NCI-H69 (cell line): Measurements from ENCODE around the gene TRIP10.
"Not testable (repeated sequence)": the region's sequence is repeated elsewhere in the genome, so short reads cannot be mapped to it uniquely, and the experiment has no call there.

Experiments used
- DNase-seq: peaks from one replicate; lab custom pipeline; 2025; lab: John Stamatoyannopoulos, UW

Gene TRIP10, protein sequence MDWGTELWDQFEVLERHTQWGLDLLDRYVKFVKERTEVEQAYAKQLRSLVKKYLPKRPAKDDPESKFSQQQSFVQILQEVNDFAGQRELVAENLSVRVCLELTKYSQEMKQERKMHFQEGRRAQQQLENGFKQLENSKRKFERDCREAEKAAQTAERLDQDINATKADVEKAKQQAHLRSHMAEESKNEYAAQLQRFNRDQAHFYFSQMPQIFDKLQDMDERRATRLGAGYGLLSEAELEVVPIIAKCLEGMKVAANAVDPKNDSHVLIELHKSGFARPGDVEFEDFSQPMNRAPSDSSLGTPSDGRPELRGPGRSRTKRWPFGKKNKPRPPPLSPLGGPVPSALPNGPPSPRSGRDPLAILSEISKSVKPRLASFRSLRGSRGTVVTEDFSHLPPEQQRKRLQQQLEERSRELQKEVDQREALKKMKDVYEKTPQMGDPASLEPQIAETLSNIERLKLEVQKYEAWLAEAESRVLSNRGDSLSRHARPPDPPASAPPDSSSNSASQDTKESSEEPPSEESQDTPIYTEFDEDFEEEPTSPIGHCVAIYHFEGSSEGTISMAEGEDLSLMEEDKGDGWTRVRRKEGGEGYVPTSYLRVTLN

DNA sequence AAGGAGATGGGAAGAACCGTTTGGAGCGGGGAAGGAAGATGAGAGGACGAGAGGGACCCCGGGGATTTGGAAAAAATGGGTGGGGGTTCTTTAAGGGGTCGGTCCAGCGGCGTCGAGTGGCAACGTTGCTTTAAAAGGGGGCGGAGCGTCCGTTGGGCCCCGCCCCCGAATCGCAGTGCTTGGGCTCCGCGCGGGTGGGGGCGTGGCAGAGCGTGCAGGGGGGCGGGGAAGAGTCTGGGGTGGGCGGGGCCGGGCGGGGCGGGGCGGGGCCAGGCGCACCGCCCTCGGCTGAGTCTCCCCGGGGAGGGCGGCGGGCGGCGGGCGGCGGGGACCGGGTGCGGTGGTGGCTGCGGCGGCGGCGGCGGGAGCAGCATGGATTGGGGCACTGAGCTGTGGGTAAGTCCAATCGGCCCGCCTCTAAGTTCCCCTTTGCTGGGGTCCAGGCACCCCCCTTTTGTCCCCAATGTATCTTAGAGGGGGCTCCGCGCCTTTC is at the start of gene TRIP10:
Gene TRIP10 (plus strand): TSS at position 291 of the 493 bp plus-strand sequence. CDS start 82 bp downstream, at position 373.
- DNase-seq: no peak

- DNase-seq: no peak
These were observed 49.2 kb upstream of the TRIP10 start for GRCh38 chr19:6690160-6690885.

GRCh38 chr19:6691342-6691741 is 48.1 kb upstream of the TRIP10 start:
- no peak for DNase-seq

DNA sequence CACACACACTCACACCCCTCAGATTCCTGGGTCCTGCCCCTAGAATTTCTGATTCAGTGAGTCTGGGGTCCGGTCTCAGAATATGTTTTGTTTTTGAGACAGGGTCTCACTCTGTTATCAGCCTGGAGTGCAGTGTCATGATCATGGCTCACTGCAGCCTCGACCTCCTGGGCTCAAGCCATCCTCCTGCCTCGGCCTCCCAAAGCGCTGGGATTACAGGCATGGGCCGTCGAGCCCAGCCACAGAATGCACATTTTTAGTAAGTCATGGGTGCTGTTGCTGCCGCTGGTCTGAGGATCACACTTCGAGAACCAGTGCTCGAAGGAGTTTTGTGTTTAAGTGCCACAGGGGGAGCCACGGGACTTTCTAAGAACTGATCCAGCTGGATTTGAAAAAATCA is 47.5 kb upstream of the TRIP10 start:
- no peak for DNase-seq

DNA sequence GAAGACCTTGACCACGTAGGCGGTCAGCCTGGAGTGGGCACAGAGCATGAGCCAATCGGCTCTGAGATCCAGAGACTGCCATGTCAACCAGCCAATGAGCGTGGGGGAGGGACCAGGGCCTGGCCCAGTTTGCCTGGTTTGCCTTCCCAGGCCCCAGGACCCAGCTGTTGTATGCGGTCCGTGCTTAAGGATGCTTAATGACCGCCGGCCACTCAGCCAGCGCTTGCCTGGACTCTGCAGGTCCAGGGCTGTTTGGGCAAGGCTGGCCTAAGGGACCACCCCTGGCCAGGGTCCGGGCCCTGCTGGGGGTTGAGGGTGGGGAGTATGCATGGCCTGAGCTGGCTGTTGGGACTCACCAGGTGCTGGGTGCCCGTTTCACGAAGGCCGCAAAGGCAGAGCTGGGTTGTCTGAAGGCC is 46.4 kb upstream of the TRIP10 start:
- DNase-seq: no peak

DNA sequence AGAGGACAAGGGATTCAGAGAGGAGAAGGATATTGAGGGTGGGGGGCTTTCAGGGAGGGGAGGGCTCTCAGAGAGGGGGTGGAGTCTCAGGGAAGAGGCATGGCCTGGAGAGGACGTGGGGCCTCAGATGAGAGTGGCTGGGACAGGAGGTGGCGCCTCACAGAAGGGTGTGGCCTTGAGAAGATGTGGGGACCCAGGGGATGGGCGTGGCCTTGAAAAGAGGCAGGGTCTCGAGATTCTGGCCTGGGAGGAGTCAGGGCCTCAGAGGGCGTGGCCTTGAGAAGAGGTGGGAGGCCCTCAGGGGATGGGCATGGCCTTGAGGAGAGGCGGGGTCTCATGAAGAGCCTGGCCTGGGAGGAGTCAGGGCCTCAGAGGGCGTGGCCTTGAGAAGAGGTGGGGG is 45.8 kb upstream of the TRIP10 start:
- no peak for DNase-seq

DNA sequence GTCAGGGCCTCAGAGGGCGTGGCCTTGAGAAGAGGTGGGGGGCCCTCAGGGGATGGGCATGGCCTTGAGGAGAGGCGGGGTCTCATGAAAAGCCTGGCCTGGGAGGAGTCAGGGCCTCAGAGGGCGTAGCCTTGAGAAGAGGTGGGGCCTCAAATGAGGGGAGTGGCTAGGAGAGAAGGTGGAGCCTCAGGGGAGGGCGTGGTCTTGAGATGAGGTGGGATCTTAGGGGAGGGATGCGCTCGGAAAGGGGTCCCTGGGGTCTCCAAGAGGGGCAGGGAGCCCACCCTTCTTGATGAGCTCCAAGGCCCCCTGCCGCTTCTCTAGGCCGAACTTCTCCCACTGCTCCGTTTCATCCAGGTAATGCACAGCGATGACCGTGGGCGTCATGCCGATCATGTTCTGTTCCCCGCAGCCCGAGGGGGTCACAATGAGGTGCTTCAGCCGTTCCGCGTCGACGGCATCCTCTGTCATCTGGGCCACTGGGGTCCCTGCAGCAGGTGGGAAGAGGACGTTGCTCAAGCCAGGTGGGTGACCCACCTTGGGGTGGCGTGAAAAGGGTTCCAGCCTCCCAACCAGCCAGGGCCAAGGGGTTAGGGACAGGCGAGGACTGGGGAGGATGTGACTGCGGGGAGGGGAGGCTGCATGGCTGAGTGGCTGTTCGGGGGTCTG is 45.2 kb upstream of the TRIP10 start:
- DNase-seq: no peak

DNA sequence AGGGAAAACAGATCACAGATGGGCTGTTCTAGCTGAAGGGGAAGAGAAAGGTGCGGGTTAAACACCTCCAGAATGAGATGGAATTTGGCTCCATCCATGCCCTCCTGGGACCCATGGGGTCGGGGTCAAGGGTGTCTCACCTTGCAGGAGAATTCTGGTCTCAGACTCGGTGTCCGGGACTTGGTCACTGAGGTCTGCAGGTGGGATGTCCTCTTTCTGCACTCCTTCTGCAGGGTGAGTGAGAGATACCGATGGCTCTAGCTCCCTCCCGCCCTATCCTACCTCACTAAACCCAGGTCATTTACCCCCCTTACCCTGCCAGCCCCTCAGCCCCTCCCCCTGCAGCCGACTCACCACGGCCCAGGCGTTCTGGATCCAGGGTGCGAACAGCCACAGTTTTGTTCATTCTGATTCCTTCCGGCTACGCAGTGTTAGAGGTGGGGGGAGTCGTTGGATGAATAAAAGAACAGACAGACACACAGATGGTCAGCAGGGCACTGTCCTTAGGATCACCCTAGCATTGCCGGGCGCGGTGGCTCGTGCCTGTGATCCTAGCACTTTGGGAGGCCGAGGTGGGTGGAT is 43.1 kb upstream of the TRIP10 start:
- DNase-seq: no peak

DNA sequence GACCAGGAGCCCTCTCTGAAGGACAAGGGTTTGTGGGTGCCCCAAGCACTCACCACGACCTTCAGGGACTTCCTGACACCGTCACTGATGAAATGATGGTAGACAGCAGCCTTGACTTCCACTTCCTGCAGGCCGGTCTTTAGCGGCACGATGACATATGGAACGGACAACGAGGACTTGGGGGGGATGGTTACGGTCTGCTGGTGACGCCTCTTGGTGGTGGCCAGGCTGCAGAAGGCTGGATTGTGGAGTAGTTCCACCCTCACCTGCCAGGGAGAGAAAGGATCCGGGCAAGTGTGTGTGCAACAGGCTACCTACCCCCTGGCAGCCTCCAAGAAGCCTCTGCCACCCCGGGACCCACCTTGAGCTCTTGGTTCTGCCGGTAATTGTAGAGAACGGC is 42.2 kb upstream of the TRIP10 start:
- DNase-seq: no peak

DNA sequence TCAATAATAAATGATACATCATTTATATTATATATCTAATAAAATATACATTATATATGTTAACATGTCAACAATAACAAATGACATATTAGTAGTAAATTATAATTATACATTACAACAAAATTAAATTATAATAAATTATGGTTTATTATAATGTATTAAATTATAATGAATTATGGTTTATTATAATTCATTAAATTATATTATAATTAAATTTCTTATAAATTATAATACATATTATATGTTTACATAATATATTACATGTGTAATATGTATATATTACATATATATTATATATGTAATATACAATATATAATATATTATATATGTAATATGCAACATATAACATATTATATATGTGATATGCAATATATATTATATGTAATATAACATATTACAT is 39.5 kb upstream of the TRIP10 start:
- DNase-seq: no peak

GRCh38 chr19:6700586-6701316 is 38.7 kb upstream of the TRIP10 start:
- DNase-seq: no peak

- no peak for DNase-seq
These were observed 33.4 kb upstream of the TRIP10 start for GRCh38 chr19:6705931-6706632.

DNA sequence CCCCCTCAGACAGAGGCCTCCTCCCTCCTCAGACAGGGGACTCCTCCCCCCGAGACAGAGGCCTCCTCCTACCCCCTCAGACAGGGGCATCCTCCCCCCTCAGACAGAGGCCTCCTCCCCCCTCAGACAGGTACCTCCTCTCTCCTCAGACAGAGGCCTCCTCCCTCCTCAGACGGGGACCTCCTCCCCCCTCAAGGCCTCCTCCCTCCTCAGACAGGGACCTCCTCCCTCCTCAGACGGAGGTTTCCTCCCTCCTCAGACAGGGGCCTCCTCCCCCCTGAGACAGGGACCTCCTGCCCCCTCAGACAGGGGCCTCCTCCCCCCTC is 32.9 kb upstream of the TRIP10 start:
- DNase-seq: no peak

- no peak for DNase-seq
These were observed 32.3 kb upstream of the TRIP10 start for GRCh38 chr19:6707011-6707657.

- DNase-seq: no peak
These were observed 31.8 kb upstream of the TRIP10 start for GRCh38 chr19:6707658-6708018.

DNA sequence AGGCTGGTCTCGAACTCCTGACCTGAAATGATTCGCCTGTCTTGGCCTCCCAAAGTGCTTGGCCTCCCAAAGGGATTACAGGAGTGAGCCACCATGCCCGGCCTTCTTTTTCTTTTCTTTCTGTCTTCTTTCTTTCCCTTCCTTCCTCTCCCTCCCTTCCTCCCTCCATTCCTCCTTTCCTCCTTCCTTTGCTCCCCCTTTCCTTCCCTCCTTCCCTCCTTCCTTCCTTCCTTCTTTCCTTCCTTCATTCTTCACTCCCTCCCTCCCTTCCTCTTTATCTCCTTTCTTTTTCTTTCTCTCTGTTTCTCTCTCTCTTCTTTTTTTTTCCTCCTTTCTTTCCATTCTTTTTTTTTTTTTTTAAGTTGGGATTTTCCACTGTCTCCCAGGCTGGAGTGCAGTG is 31.1 kb upstream of the TRIP10 start:
- no peak for DNase-seq

- not testable (repeated sequence) for DNase-seq
These were observed 30.6 kb upstream of the TRIP10 start for GRCh38 chr19:6708913-6709312.

DNA sequence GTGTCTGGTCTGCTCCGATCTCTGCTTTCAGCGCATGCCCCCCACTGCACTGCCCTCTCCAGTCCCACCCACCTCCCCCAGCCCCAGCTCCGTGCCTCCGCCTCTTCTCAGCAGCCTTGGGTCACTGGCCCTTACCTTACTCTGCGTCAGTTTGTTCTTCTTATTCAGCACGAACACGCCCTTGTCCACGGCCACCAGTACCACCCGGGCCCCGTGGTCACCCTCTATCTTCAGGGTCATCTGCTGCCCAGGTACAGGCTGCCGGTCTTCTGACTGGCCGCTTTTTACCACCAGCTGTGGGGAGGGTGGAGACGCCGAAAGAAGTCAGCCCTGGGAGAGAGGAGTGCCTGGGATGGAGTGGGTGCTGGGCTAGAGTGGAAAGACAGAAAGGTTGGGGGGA is 29.9 kb upstream of the TRIP10 start:
- DNase-seq: no peak

DNA sequence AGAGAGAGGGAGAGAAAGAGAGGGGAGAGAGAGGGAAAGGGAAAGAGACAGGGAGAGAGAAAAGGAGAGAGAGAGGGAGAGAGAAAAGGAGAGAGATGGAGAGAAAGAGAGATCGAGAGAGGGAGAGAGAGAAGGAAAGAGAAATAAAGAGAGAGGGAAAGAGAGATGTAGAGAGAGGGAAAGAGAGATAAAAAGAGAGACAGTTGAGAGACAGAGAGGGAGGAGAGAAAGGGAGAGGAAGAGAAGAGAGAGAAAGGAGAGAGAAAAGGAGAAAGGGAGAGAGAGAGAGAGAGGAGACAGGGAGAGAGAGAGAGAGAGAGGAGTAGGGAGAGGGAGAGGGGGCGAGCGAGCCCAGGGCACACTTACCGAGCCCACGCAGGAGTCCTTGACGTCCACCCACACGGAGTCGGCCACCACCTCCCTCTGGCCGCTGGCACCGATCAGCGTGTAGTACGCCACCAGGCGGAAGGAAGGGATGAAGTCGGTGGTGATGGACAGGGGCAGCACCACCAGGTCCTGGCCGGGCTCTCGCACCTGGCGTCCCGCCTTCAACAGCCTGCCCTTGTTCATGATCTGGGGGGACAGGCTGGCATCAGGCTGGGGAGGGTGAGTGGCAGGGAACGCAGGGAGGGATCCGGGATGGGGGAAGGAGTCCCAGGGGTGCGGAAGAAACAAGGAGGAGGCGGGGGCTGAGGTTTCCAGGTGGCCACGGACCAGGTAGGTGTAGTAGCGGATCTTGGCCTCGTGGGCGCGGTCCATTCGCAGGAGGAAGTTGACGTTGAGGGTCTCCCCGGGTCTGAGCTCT is 29.0 kb upstream of the TRIP10 start:
- DNase-seq: no peak

DNA sequence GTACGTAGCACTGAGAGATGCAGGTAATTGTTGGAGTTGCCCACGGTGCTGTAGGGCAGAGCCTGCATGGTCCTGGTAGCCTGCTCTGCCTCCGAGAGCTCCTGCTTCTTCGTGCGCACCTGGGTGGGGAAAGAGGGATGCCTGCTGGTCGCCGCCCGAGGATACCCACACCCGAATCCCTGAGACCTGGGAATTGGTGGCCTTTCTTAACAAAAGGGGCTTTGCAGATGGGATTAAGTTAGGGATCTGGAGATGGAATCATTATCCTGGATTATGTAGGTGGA is 28.5 kb upstream of the TRIP10 start:
- no peak for DNase-seq
